ENCODE data around the gene PTPRN2. TPM values are rescaled to one million over a fixed set of nuclear protein-coding genes. Genes with fewer than 3 reads are reported as not detected.

PTPRN2 gene
- total and polyA plus RNA-seq, 7 donors = 3.2 to 7.1 (median 5.5) TPM

GRCh38 chr7:158064631-158065030 lies 523.0 kb downstream of the PTPRN2 start:
- Histone ChIP-seq H3K4me1 (no peaks in the 10 kb centered on the region), H3K4me3 (no peak overlapping the region), H3K27me3 (no peaks in the 10 kb centered on the region), H3K9me3 (no peaks in the 10 kb centered on the region), H3K27ac (no peak overlapping the region), H3K36me3 (no peaks in the 10 kb centered on the region)
- TF ChIP-seq POLR2AphosphoS5 (IDR thresholded peaks at IDR 0.05) = no peak
- intact Hi-C loops (cut with DNase I) = no loop called here
- DNase-seq = peak; percentile 37
- WGBS, 2 donors = 88 to 90% methylated on average over 4 of the region's 4 CpGs

- DNase-seq = peak; percentile 39
- intact Hi-C loops (cut with DNase I) = no loop called here
- H3K4me3 ChIP-seq = no peak overlapping the region
- no peaks in the 10 kb centered on the region for H3K36me3 ChIP-seq
- H3K27me3 ChIP-seq = no peaks in the 10 kb centered on the region
- H3K27ac ChIP-seq = no peak overlapping the region
- WGBS, 2 donors = 78 to 80% methylated on average over 17 of the region's 17 CpGs
- H3K4me1 ChIP-seq = no peaks in the 10 kb centered on the region
- no peaks in the 10 kb centered on the region for H3K9me3 ChIP-seq
- TF ChIP-seq POLR2AphosphoS5 (IDR thresholded peaks at IDR 0.05) (no peak), CTCF (IDR thresholded peaks at IDR 0.05) (no peak), EP300 (IDR thresholded peaks at IDR 0.05) (no peak), POLR2A (IDR thresholded peaks at IDR 0.05) (no peak)
Measured at GRCh38 chr7:158063850-158064610, 523.6 kb downstream of the PTPRN2 start.

GRCh38 chr7:158062661-158063060 lies 525.0 kb downstream of the PTPRN2 start:
- H3K9me3 ChIP-seq = no peaks in the 10 kb centered on the region
- H3K4me1 ChIP-seq = no peaks in the 10 kb centered on the region
- no peak for TF ChIP-seq POLR2A (IDR thresholded peaks at IDR 0.05)
- TF ChIP-seq EP300 (IDR thresholded peaks at IDR 0.05) = no peak
- TF ChIP-seq CTCF (IDR thresholded peaks at IDR 0.05) = no peak
- TF ChIP-seq POLR2AphosphoS5 (IDR thresholded peaks at IDR 0.05) = no peak
- no peaks in the 10 kb centered on the region for H3K36me3 ChIP-seq
- no peak overlapping the region for H3K27ac ChIP-seq
- 93 to 96% methylated on average over 20 of the region's 20 CpGs for WGBS, 2 donors
- no peak overlapping the region for H3K4me3 ChIP-seq
- H3K27me3 ChIP-seq = no peaks in the 10 kb centered on the region
- DNase-seq = peak; percentile 11
- intact Hi-C loops (cut with DNase I) = no loop called here

- DNase-seq = peak; percentile 53
- 91 to 93% methylated on average over 24 of the region's 24 CpGs for WGBS, 2 donors
- Histone ChIP-seq H3K4me1 (no peaks in the 10 kb centered on the region), H3K27me3 (no peaks in the 10 kb centered on the region), H3K36me3 (no peaks in the 10 kb centered on the region), H3K9me3 (no peaks in the 10 kb centered on the region), H3K4me3 (no peak overlapping the region), H3K27ac (no peak overlapping the region)
- intact Hi-C loops (cut with DNase I) = no loop called here
- TF ChIP-seq POLR2A (IDR thresholded peaks at IDR 0.05) (no peak), EP300 (IDR thresholded peaks at IDR 0.05) (no peak), CTCF (IDR thresholded peaks at IDR 0.05) (no peak), POLR2AphosphoS5 (IDR thresholded peaks at IDR 0.05) (no peak)
Measured at GRCh38 chr7:158061884-158062656, 525.6 kb downstream of the PTPRN2 start.

GRCh38 chr7:158061026-158061630 lies 526.5 kb downstream of the PTPRN2 start:
- Histone ChIP-seq H3K27me3 (no peaks in the 10 kb centered on the region), H3K9me3 (no peaks in the 10 kb centered on the region), H3K4me3 (no peak overlapping the region), H3K4me1 (no peaks in the 10 kb centered on the region), H3K36me3 (no peaks in the 10 kb centered on the region), H3K27ac (no peak overlapping the region)
- 94 to 95% methylated on average over 28 of the region's 28 CpGs for WGBS, 2 donors
- intact Hi-C loops (cut with DNase I) = no loop called here
- TF ChIP-seq EP300 (IDR thresholded peaks at IDR 0.05) = no peak
- no peak for TF ChIP-seq POLR2AphosphoS5 (IDR thresholded peaks at IDR 0.05)
- no peak for TF ChIP-seq CTCF (IDR thresholded peaks at IDR 0.05)
- no peak for TF ChIP-seq POLR2A (IDR thresholded peaks at IDR 0.05)
- peak; percentile 24 for DNase-seq

Data from sigmoid colon (tissue), 7 donors.